ENCODE results near the gene ANTXR1.

ANTXR1 gene

DNA sequence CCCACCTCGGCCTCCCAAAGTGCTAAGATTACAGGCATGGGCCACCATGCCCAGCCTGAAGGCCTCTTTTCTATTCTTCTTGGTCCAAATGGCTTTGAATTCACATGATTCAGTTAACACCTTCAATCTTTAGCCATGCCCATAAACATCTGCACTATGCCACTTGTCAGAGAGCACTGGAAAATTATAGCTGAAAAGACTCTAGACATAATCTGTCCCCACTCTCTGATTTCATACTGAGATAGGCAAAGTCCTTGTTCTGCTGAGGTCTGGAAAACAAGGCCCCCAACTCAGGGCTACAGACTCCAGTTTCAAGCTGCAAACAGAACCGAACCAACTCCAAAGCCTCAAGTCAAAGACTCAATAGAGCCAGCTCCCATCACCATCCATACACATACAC is 170.7 kb downstream of the ANTXR1 start:
- no peak overlapping the region for H3K4me3 ChIP-seq (ENCODE audit: low read depth, low read length)
- TF ChIP-seq, protein P1, sequence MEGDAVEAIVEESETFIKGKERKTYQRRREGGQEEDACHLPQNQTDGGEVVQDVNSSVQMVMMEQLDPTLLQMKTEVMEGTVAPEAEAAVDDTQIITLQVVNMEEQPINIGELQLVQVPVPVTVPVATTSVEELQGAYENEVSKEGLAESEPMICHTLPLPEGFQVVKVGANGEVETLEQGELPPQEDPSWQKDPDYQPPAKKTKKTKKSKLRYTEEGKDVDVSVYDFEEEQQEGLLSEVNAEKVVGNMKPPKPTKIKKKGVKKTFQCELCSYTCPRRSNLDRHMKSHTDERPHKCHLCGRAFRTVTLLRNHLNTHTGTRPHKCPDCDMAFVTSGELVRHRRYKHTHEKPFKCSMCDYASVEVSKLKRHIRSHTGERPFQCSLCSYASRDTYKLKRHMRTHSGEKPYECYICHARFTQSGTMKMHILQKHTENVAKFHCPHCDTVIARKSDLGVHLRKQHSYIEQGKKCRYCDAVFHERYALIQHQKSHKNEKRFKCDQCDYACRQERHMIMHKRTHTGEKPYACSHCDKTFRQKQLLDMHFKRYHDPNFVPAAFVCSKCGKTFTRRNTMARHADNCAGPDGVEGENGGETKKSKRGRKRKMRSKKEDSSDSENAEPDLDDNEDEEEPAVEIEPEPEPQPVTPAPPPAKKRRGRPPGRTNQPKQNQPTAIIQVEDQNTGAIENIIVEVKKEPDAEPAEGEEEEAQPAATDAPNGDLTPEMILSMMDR (IDR thresholded peaks at IDR 0.05; ENCODE audit: insufficient read depth, low read depth, low read length, missing control alignments), result no peak
- DNase-seq (ENCODE audit: low read depth), result no peak

DNA sequence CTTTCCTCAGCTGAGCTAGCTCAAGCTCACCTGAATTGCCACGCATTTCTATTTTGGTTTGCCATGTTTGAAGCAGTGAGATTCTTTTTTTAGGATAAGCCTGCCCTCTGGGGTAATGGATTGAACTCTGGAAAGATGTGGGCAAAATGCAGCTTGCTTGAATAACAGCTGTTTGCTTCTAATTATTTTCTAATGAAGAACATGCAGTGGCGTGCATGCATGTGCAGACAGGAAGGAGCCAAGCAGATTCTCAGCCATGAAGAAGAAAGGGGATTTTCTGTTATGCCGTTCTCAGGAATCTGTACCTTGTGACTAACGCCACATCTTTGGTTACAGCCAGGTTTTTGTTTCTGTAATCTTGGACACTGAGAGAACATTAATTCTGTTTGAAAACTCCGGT is 171.2 kb downstream of the ANTXR1 start:
- TF ChIP-seq, protein P1 (IDR thresholded peaks at IDR 0.05; ENCODE audit: insufficient read depth, low read depth, low read length, missing control alignments), result no peak
- no peak overlapping the region for H3K4me3 ChIP-seq (ENCODE audit: low read depth, low read length)
- peak; percentile 15 for DNase-seq (ENCODE audit: low read depth)

DNA sequence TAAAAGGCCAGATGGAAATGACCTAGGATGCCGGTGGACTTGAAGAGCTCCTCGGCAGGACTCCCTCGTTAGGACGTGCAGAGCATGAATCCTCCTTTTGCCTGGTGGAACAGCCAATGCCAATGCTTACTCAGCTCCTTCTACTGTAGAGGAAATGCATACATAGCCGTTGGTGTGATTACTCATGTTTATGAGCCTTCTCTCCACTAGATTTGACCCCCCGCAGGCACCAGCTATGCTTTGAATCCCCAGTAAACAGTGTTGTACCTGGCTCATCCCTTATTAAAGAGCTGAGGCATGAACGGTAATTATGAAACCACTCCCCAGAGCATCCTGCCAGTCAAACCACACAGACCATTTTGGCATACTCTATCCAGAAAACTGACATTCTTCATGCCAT is 172.8 kb downstream of the ANTXR1 start:
- TF ChIP-seq, protein P1 (IDR thresholded peaks at IDR 0.05; ENCODE audit: insufficient read depth, low read depth, low read length, missing control alignments), result no peak
- H3K4me3 ChIP-seq (ENCODE audit: low read depth, low read length), result no peak overlapping the region
- DNase-seq (ENCODE audit: low read depth), result no peak

DNA sequence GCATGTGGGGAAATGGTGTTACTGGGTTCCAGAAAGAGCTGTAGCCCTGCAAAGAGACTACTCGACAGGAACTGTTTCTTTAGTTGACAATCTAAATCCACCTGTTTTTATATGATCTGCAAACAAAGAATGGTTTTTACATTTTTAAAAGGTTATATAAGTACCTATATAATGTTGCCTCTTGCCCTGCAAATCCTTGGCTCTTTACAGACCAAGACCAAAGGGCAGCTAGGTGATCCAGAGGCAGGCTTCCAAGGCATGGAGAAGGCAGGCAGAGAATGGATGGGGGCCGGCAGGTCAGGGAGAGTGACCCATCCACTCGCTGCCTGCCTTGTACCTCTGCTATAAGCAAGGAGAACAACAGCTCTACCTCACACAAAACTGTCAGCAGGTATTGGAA is 173.6 kb downstream of the ANTXR1 start:
- DNase-seq (ENCODE audit: low read depth), result no peak
- H3K4me3 ChIP-seq (ENCODE audit: low read depth, low read length), result no peak overlapping the region
- TF ChIP-seq, protein P1 (IDR thresholded peaks at IDR 0.05; ENCODE audit: insufficient read depth, low read depth, low read length, missing control alignments), result no peak

DNA sequence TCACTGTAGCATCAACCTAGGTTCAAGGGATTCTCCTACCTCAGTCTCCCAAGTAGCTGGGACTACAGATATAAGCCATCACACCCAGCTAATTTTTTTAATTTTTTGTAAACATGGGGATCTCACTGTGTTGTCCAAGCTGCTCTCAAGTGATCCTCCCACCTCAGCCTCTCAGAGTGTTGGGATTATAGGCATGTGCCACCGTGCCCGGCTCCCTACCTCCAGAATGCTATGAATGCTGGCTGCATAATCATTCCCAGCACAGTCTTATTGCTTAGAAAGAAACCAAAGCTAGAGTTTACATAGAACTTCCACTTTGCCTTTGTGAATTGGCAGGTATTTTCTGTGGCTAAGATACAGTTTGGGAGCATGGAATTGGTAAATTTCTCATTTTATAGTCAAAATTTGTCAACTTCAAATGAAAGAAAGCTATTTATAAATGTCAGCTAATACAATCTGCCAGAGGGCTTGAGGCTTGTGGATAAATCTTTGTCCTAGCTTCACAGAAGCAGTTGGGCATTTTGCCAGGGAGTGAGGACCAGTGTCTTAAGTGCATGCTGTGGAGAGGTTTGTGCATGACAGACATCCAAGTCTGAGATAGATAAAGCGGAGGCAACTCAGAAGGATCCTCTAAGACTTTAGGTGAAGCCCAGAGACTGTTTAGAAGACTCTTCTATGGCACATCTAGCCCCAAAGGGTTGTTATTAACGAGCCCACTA is 175.4 kb downstream of the ANTXR1 start:
- no peak for DNase-seq (ENCODE audit: low read depth)
- H3K4me3 ChIP-seq (ENCODE audit: low read depth, low read length), result no peak overlapping the region
- TF ChIP-seq, protein P1 (IDR thresholded peaks at IDR 0.05; ENCODE audit: insufficient read depth, low read depth, low read length, missing control alignments), result no peak

DNA sequence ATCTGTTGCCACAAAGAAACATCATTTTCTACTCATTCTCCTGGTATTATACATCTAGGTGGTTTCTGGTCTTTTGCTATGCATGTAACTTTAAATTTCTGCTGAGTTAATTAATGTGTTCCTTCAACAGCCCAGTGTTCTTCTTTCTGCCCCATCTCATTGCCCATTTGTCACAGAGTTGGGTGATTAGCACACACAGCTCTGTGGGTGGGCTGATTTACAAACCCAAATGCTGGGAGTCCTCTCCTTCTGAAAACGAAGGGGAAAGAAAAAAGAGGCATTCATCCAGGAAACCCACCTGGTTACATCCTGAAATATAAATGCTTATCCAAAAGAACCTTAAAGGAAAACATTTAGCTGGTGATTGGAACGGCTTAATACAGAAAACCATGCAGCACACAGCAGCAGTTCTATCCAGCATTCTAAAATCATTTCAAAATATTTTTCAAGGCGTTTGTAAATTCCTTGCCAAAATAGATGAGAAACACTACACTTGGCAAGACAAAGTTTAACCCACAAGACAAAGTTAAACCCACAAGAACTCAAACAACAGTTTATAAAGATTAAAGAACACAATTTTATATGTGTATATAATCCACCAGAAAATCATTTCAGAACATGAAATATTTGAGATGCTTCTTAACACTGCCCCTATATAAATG is 177.9 kb downstream of the ANTXR1 start:
- no peak for DNase-seq (ENCODE audit: low read depth)
- no peak overlapping the region for H3K4me3 ChIP-seq (ENCODE audit: low read depth, low read length)
- TF ChIP-seq, protein P1 (IDR thresholded peaks at IDR 0.05; ENCODE audit: insufficient read depth, low read depth, low read length, missing control alignments), result no peak

All from GM12865 (cell line).